GM21390 (cell line): ENCODE results near the gene ANO2.

Experiments
- ATAC-seq: cut with Tn5 transposase; IDR thresholded peaks from one replicate; pipeline ENCODE4 v1.9.1; 2021; ENCODE audit not compliant: unreplicated experiment

ANO2 gene

GRCh38 chr12:5964913-5965900 lies 20.1 kb upstream of the ANO2 start:
- no peak for ATAC-seq

- ATAC-seq = no peak
Measured at GRCh38 chr12:5963515-5963914, 18.5 kb upstream of the ANO2 start.

- no peak for ATAC-seq
Measured at GRCh38 chr12:5960783-5961182, 15.7 kb upstream of the ANO2 start.

- ATAC-seq = no peak
Measured at GRCh38 chr12:5956987-5957386, 11.9 kb upstream of the ANO2 start.

GRCh38 chr12:5954661-5955060 lies 9.6 kb upstream of the ANO2 start:
- ATAC-seq = no peak

GRCh38 chr12:5953835-5954586 lies 9.0 kb upstream of the ANO2 start:
- ATAC-seq = no peak

GRCh38 chr12:5952031-5952430 lies 7.0 kb upstream of the ANO2 start:
- no peak for ATAC-seq

- no peak for ATAC-seq
Measured at GRCh38 chr12:5948696-5949095, 3.6 kb upstream of the ANO2 start.

- ATAC-seq = no peak
Measured at GRCh38 chr12:5947006-5947405, 1.9 kb upstream of the ANO2 start.

- no peak for ATAC-seq
Measured at GRCh38 chr12:5946388-5946787, 1.3 kb upstream of the ANO2 start.

GRCh38 chr12:5944688-5945070 lies 380 bp downstream of the ANO2 start:
- no peak for ATAC-seq

- no peak for ATAC-seq
Measured at GRCh38 chr12:5944053-5944452, 1.0 kb downstream of the ANO2 start.

- ATAC-seq = no peak
Measured at GRCh38 chr12:5941907-5942306, 3.2 kb downstream of the ANO2 start.

GRCh38 chr12:5927732-5928516 lies 17.1 kb downstream of the ANO2 start:
- ATAC-seq = no peak

GRCh38 chr12:5925646-5926045 lies 19.4 kb downstream of the ANO2 start:
- no peak for ATAC-seq

GRCh38 chr12:5924342-5924741 lies 20.7 kb downstream of the ANO2 start:
- no peak for ATAC-seq

- ATAC-seq = no peak
Measured at GRCh38 chr12:5923751-5924150, 21.3 kb downstream of the ANO2 start.

GRCh38 chr12:5923043-5923605 lies 21.9 kb downstream of the ANO2 start:
- no peak for ATAC-seq

GRCh38 chr12:5921966-5922899 lies 22.8 kb downstream of the ANO2 start:
- no peak for ATAC-seq
